ENCODE data around the gene NAV3.

The NAV3 gene

DNA sequence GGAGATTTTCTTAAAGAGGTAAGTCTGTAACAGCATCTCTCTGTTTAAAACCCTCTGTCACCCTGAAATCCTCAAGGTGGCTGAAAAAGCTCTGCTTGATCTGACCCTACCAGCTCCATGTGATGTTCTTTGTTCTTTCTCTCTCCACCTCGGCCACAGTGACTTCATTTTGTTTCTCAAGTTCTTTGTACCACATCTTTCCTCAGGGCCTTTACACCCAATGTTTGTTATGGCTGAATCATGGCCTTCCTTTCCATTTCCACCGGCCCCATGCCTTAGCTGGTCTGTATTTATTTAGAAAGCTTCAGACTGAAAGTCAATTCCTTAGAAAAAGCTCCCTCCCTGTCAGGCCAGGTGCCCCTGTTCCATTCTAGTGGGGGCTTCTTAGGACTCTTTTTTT, 431.2 kb downstream of the NAV3 start:
- no peak for DNase-seq (ENCODE audit: low read depth)
- TF ChIP-seq, protein P1, sequence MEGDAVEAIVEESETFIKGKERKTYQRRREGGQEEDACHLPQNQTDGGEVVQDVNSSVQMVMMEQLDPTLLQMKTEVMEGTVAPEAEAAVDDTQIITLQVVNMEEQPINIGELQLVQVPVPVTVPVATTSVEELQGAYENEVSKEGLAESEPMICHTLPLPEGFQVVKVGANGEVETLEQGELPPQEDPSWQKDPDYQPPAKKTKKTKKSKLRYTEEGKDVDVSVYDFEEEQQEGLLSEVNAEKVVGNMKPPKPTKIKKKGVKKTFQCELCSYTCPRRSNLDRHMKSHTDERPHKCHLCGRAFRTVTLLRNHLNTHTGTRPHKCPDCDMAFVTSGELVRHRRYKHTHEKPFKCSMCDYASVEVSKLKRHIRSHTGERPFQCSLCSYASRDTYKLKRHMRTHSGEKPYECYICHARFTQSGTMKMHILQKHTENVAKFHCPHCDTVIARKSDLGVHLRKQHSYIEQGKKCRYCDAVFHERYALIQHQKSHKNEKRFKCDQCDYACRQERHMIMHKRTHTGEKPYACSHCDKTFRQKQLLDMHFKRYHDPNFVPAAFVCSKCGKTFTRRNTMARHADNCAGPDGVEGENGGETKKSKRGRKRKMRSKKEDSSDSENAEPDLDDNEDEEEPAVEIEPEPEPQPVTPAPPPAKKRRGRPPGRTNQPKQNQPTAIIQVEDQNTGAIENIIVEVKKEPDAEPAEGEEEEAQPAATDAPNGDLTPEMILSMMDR (IDR thresholded peaks at IDR 0.05; ENCODE audit: low read depth, low read length, missing control alignments): no peak
- H3K4me3 ChIP-seq (ENCODE audit: low read depth, low read length): no peak overlapping the region
- in situ Hi-C loops (cut with HindIII; ENCODE audit: low sequenced_read_pairs): no loop called here
